GM19467 (cell line): ENCODE results near the gene DOHH.

Experiments used
- ATAC-seq: cut with Tn5 transposase; IDR thresholded peaks from one replicate; pipeline ENCODE4 v1.9.1; 2021; ENCODE audit warnings: mild to moderate bottlenecking, moderate library complexity; ENCODE audit not compliant: unreplicated experiment

DOHH gene

GRCh38 chr19:3479177-3479833, 21.2 kb downstream of the DOHH start:
- no peak for ATAC-seq

DNA sequence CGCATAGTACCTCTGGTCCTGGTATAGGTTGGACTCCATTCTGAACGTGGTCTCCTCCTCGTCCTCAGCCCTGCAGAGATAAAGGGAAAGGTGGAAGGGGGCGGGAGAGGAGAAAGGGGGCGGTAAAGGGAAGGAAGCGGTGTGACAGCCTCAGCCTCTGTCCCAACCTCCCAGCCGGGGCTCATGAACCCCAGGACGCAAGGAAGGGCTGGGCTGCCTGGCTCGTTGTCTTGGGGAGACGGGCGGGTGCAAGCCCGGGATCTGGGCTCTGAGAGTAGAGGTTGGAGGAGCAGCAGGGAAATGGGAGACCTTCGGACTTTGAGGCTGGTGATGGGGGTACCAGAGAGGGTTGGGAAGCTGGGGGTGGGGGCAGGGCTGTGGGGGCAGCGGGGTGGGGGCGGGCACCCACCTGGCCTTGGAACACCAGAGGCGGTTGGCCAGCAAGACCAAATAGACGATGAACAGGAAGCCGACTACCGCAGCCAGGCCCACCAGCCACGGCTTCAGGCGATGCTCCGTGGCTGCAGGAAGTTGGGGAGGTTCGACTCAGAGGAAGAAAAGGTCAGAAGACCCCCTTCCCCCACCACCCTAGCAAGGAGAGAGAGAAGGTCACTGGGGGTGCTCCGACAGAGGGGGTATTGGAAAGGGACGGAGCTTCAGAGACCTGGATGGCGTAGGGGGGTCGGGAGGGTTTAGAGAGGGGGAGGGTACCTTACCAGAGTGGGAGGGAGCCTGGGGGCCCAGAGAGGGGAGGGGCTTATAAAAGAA, 21.9 kb downstream of the DOHH start:
- no peak for ATAC-seq

GRCh38 chr19:3477951-3478350, 22.5 kb downstream of the DOHH start:
- no peak for ATAC-seq

- ATAC-seq: no peak
Observed at GRCh38 chr19:3477506-3477905, 23.0 kb downstream of the DOHH start.

GRCh38 chr19:3476830-3477229, 23.6 kb downstream of the DOHH start:
- ATAC-seq: no peak

DNA sequence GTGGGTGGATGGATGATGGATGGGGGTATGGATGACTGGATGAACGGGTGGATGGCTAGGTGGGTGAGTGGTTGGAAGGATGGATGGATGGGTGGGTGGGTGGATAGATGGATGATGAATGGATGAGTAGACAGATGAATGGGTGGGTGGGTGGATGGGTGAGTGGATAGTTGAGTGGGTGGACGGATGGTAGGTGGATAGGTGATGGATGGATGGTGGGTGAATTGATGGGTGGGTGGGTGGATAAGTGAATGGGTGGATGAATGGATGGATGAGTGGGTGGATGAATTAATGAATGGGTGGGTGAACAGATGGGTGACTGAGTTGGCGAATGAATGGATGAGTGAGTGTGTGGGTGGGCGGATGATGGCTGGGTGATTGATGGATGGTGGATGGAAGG, 25.0 kb downstream of the DOHH start:
- no peak for ATAC-seq

- no peak for ATAC-seq
Observed at GRCh38 chr19:3474614-3475013, 25.9 kb downstream of the DOHH start.

GRCh38 chr19:3474010-3474409, 26.5 kb downstream of the DOHH start:
- no peak for ATAC-seq

DNA sequence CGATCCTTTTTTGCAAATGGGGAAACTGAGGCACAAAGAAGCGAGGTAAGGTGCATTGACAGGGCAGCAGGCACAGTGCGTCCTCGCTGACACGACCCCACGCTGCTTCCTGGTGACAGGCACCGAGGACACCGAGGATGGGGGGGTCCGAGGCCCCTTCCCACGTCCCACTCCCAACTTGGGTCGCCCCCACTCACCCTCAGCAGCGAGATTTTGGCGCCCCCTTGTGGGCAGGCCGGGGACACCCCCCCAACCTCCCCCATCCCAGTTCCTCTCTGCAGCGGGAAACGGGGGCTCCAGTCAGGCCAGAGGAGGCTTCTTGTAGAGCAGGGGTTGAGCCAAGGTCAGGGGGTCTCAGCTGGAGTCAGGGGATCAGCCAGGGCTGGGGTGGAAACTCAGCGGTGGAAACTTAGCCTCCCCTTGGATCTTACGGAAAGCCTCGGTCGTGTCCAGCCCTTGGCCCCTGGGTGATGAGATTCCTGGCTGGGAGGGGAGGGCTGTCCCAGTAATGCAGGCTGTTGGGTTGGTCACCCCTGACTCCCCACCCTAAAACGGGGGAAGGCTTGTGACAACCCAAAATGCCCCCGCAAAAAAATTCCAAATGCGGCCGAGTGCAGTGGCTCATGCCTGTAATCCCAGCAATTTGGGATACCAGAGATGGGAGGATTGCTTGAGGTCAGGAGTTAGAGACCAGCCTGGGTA, 28.4 kb downstream of the DOHH start:
- ATAC-seq: no peak

GRCh38 chr19:3470500-3471128, 29.9 kb downstream of the DOHH start:
- ATAC-seq: no peak

GRCh38 chr19:3469638-3470499, 30.6 kb downstream of the DOHH start:
- no peak for ATAC-seq

DNA sequence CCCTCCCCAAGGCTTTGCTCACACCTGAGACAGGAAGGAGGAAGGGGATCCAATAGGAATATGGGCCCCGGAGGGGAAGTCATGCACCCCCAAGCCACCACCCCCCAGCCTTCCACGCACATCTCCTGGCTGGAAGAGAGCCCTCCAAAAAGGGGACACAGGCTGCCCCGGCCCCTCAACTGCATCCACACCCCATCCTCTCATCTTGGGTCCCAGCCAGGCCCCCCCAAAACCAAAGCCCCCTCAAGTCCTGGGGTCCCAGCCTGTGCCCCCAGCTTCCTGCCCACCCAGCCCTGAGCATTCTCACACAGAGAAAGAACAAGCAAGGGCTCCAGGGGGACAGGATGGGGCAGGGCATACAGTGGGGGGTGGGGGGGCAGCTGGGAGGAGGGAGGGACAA, 32.3 kb downstream of the DOHH start:
- no peak for ATAC-seq

DNA sequence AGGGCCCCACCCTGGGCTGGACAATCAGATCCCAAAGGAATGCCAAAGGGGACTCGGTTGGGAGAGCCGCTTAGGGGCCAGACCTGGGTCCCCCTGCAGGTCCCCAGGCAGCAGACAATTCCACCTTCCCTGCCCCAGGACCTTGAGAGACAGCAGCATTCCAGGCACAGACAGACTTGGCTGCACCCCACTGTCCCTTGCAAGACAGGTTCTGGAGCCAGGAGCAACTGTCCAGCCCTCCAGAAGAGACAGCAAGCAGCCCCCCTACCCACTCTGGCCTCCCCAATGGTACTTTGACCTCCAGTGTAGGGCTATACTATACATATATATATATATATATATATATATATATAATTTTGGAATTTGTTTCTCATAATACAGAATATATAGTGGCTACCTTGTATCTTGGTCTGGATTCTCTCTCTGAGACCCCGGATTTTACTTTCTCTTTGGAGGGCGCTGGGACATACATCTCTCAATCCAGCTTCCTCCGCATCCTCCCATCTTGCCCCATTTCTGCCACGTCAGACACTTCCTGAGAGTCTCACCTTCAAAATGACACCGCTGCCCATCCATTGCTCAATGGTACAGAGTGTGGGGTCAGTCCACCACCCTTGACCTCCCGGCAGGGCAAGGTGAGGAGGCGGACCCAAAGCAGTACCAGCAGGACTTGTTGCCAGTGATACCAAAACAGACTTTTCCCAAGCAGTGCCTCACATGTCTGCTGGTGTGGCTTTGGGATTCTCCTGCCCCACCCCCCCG, 32.9 kb downstream of the DOHH start:
- no peak for ATAC-seq

- no peak for ATAC-seq
Observed at GRCh38 chr19:3466635-3467034, 33.8 kb downstream of the DOHH start.

- ATAC-seq: no peak
Observed at GRCh38 chr19:3465552-3465951, 34.9 kb downstream of the DOHH start.

DNA sequence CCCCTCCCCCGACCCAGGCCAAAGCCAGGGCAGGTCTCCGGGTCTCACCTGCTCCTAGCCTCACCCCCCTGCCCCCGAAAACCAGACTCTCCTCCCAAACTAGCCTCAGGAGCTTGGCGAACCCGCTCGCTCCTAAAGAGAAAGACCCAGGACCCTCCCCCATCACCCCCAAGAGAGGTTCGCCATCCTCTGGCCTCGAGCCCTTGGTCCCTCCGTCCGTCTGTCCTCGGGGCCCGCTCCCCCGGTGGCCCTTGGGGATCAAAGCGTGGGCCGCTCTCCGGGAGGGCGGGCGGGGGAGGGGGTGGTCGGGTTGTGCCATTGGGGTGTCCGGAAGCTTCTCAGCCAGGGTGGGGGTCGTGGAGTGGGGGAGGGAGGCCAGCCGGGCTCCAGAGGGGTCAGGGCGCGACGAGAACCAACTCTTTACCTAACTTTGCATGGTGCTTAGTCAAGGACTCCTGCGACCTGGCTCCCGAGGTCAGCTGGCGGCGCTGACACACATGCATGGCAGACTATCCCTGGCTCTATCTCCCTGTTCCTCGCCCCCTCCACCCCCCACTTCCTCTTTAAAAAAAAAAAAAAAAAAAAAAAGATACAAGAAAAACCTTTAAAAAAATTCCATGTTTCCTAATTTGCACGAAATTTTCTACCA, 35.8 kb downstream of the DOHH start:
- no peak for ATAC-seq

DNA sequence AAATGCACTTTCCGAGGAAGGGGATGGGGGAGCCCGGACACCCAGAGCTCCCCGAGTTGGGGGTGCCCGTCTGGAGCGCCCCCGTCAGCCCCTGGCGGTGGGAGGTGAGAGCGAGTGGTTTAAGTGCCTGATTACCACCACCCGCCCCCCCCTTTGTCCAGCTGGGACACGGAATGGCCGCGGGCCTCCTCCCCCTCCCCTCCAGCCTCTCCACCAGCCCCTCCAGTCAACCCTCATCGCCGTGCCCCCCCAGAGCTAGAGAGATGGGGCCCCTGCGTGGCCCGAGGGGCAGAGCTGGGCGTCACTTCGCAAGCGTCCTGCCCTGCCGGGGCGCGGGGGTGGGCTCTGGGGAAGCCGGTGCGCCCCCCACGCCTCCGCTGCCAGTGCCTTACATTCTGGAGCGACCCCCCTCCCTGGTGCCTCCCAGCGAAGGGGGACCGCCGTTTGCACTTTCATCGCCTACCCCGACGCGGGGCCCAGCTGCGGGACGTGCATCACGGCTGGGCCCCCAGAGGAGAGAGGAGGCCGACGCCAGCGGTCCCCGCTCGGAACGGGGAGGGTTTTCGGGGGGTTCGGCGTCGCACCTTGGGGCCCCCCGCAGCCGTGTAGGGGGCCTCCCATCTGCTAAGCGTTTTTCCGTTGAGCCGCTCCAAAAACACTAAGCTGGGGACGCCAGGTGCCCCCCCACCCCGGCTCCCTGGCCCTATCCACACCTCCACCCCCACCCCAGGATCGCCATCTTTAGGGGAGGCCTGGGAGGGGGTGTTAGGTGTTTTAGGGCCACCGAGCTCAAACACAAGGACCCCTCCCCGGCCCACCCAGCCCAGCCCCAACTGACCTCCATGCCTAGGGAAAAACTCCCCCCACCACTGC, 36.5 kb downstream of the DOHH start:
- no peak for ATAC-seq

- no peak for ATAC-seq
Observed at GRCh38 chr19:3462991-3463713, 37.3 kb downstream of the DOHH start.
